GM23248 (cell line): Measurements from ENCODE around the gene C16orf92. TPM values are rescaled to one million over a fixed set of nuclear protein-coding genes. Genes with fewer than 3 reads are reported as not detected.

ENCODE experiments used
- DNase-seq: peaks from one replicate; pipeline ENCODE4 v3.0.0-alpha.2; 2015
- H2AFZ ChIP-seq: fragments of 200-600 bp; sonication (generic); 2 replicates; pipeline ENCODE4 v1.6.1; 2016; ENCODE audit warnings: antibody characterized with exemption
- H3F3A ChIP-seq: fragments of 200-600 bp; sonication (generic); 2 replicates; pipeline ENCODE4 v1.6.1; 2016; ENCODE audit warnings: mild to moderate bottlenecking, antibody characterized with exemption, mixed run types; ENCODE audit not compliant: insufficient read depth
- H3K27ac ChIP-seq: fragments of 200-600 bp; sonication (generic); 2 replicates; pipeline ENCODE4 v1.5.1; 2016; ENCODE audit warnings: mild to moderate bottlenecking
- H3K27me3 ChIP-seq: fragments of 200-600 bp; sonication (generic); replicated peaks from 2 replicates; pipeline ENCODE4 v1.6.1; 2016; ENCODE audit warnings: mild to moderate bottlenecking; ENCODE audit not compliant: insufficient read depth
- H3K36me3 ChIP-seq: fragments of 200-600 bp; sonication (generic); 2 replicates; pipeline ENCODE4 v1.6.1; 2016; ENCODE audit warnings: low read depth, mild to moderate bottlenecking
- H3K4me1 ChIP-seq: fragments of 200-600 bp; sonication (generic); 2 replicates; pipeline ENCODE4 v1.6.1; 2016; ENCODE audit warnings: mild to moderate bottlenecking; ENCODE audit not compliant: insufficient read depth
- H3K4me2 ChIP-seq: fragments of 200-600 bp; sonication (generic); one replicate; pipeline ENCODE4 v1.6.1; 2016; ENCODE audit warnings: mild to moderate bottlenecking; ENCODE audit not compliant: unreplicated experiment
- H3K4me3 ChIP-seq: fragments of 200-600 bp; sonication (generic); 2 replicates; pipeline ENCODE4 v1.5.1; 2016; ENCODE audit warnings: mild to moderate bottlenecking
- H3K79me2 ChIP-seq: fragments of 200-600 bp; sonication (generic); 2 replicates; pipeline ENCODE4 v1.6.1; 2016; ENCODE audit warnings: mild to moderate bottlenecking; ENCODE audit not compliant: insufficient read depth
- H3K9ac ChIP-seq: fragments of 200-600 bp; sonication (generic); 2 replicates; pipeline ENCODE4 v1.6.1; 2016; ENCODE audit warnings: mild to moderate bottlenecking
- H3K9me2 ChIP-seq: fragments of 200-600 bp; sonication (generic); 2 replicates; pipeline ENCODE4 v1.6.1; 2016; ENCODE audit warnings: mixed run types, mild to moderate bottlenecking, moderate library complexity; ENCODE audit not compliant: insufficient read depth
- H3K9me3 ChIP-seq: fragments of 200-600 bp; sonication (generic); one replicate; pipeline ENCODE4 v1.6.1; 2017; ENCODE audit warnings: low read depth
- H4K20me1 ChIP-seq: fragments of 200-600 bp; sonication (generic); 2 replicates; pipeline ENCODE4 v1.6.0; 2016; ENCODE audit not compliant: insufficient read depth
- EZH2 ChIP-seq: fragments of 200-600 bp; sonication (generic); IDR thresholded peaks from 2 replicates; pipeline ENCODE4 v1.6.1; 2018; ENCODE audit warnings: antibody characterized with exemption, mild to moderate bottlenecking; ENCODE audit not compliant: insufficient read depth, poor library complexity, severe bottlenecking
- EZH2phosphoT487 ChIP-seq: fragments of 200-600 bp; sonication (generic); IDR thresholded peaks from 2 replicates; pipeline ENCODE4 v1.6.1; 2018; ENCODE audit warnings: antibody characterized with exemption, moderate library complexity, mild to moderate bottlenecking, low read depth; ENCODE audit not compliant: insufficient read depth
- WGBS, 2 experiments: methylation state at CpG; one replicate each; pipeline ENCODE4 v1.1.6; 2015 to 2017; ENCODE audit warnings: low lambda C conversion rate in 2 of 2, low coverage in 1 of 2; ENCODE audit errors: missing lambda C conversion rate in 2 of 2; 5-methylcytosine and 5-hydroxymethylcytosine counted together
- in situ Hi-C: fragments of 300-500 bp; cut with MboI; formaldehyde crosslinking; loops from 2 replicates; pipeline ENCODE4 v1.15.0; 2020
- polyA plus RNA-seq: library from polyadenylated mRNA; unstranded; fragments of >200 nt; fragmentation: Nextera tagmentation; extraction: Ambion mirVana; gene quantifications from 2 replicates; pipeline ENCODE4 v1.2.1, GENCODE V29; 2016
- total RNA-seq: library from RNA; depleted of rRNA; stranded (reverse); fragments of >200 nt; shearing (Covaris generic); gene quantifications from 2 replicates; pipeline ENCODE4 v1.2.3, GENCODE V29; 2014

The C16orf92 gene
- total and polyA plus RNA-seq, 2 experiments from 2014 or later: not detected

- in situ Hi-C loops: loop anchor here (10.0 kb wide), 2 partner anchors 50 to 320 kb away; partner anchors contain the start of gene TAOK2
- H3F3A ChIP-seq: no peaks in the 10 kb centered on the region
- no peaks in the 10 kb centered on the region for H3K36me3 ChIP-seq
- no peaks in the 10 kb centered on the region for H3K9me3 ChIP-seq
- TF ChIP-seq EZH2 (no peak), EZH2phosphoT487 (no peak)
- H3K9me2 ChIP-seq: no peaks in the 10 kb centered on the region
- peaks cover 29% of the 10 kb centered on the region for H3K27me3 ChIP-seq
- no peak overlapping the region for H3K4me2 ChIP-seq
- H2AFZ ChIP-seq: no peak overlapping the region
- no peaks in the 10 kb centered on the region for H3K4me1 ChIP-seq
- H3K9ac ChIP-seq: no peak overlapping the region
- H3K4me3 ChIP-seq: no peak overlapping the region
- no peak overlapping the region for H3K27ac ChIP-seq
- no peaks in the 10 kb centered on the region for H4K20me1 ChIP-seq
- 52% methylated on average over 13 to 19 of the region's 20 CpGs for WGBS, 2 experiments
- no peaks in the 10 kb centered on the region for H3K79me2 ChIP-seq
- DNase-seq: no peak
These were observed 2.2 kb downstream of the C16orf92 start for GRCh38 chr16:30025156-30025555.

GRCh38 chr16:30025574-30025973 is 2.6 kb downstream of the C16orf92 start:
- DNase-seq: no peak
- H3K9me2 ChIP-seq: no peaks in the 10 kb centered on the region
- no peaks in the 10 kb centered on the region for H3K79me2 ChIP-seq
- in situ Hi-C loops: loop anchor here (10.0 kb wide), 2 partner anchors 51 to 321 kb away; partner anchors contain the start of gene TAOK2
- H2AFZ ChIP-seq: no peak overlapping the region
- TF ChIP-seq EZH2phosphoT487 (no peak), EZH2 (no peak)
- H3K9ac ChIP-seq: no peak overlapping the region
- H3K27ac ChIP-seq: no peak overlapping the region
- H4K20me1 ChIP-seq: no peaks in the 10 kb centered on the region
- no peaks in the 10 kb centered on the region for H3K4me1 ChIP-seq
- H3K36me3 ChIP-seq: no peaks in the 10 kb centered on the region
- peaks cover 32% of the 10 kb centered on the region for H3K27me3 ChIP-seq
- WGBS, 2 experiments: 33 to 45% methylated on average over 7 of the region's 7 CpGs
- H3F3A ChIP-seq: no peaks in the 10 kb centered on the region
- no peaks in the 10 kb centered on the region for H3K9me3 ChIP-seq
- H3K4me2 ChIP-seq: no peak overlapping the region
- H3K4me3 ChIP-seq: no peak overlapping the region

- H3K36me3 ChIP-seq: no peaks in the 10 kb centered on the region
- 73 to 78% methylated on average over 15 to 18 of the region's 18 CpGs for WGBS, 2 experiments
- no peaks in the 10 kb centered on the region for H3K9me2 ChIP-seq
- H2AFZ ChIP-seq: no peak overlapping the region
- TF ChIP-seq EZH2 (no peak), EZH2phosphoT487 (no peak)
- H3K4me3 ChIP-seq: no peak overlapping the region
- no peak overlapping the region for H3K9ac ChIP-seq
- H3K9me3 ChIP-seq: no peaks in the 10 kb centered on the region
- no peaks in the 10 kb centered on the region for H3F3A ChIP-seq
- no peaks in the 10 kb centered on the region for H3K79me2 ChIP-seq
- in situ Hi-C loops: loop anchor here (10.0 kb wide), 2 partner anchors 52 to 322 kb away; partner anchors contain the start of gene TAOK2
- peaks cover 37% of the 10 kb centered on the region for H3K27me3 ChIP-seq
- no peak overlapping the region for H3K4me2 ChIP-seq
- H3K4me1 ChIP-seq: no peaks in the 10 kb centered on the region
- DNase-seq: no peak
- H4K20me1 ChIP-seq: no peaks in the 10 kb centered on the region
- no peak overlapping the region for H3K27ac ChIP-seq
These were observed 3.5 kb downstream of the C16orf92 start for GRCh38 chr16:30026449-30026848.

GRCh38 chr16:30027588-30028437 is 4.8 kb downstream of the C16orf92 start:
- Histone ChIP-seq H3F3A (no peaks in the 10 kb centered on the region), H3K4me2 (no peak overlapping the region), H3K27ac (no peak overlapping the region), H2AFZ (no peak overlapping the region), H3K9me2 (no peaks in the 10 kb centered on the region), H3K4me1 (no peaks in the 10 kb centered on the region), H3K79me2 (no peaks in the 10 kb centered on the region), H3K9me3 (no peaks in the 10 kb centered on the region), H3K9ac (no peak overlapping the region), H4K20me1 (no peaks in the 10 kb centered on the region), H3K36me3 (no peaks in the 10 kb centered on the region), H3K27me3 (peaks cover 44% of the 10 kb centered on the region), H3K4me3 (no peak overlapping the region)
- TF ChIP-seq EZH2phosphoT487 (no peak), EZH2 (no peak)
- in situ Hi-C loops: loop anchor here (10.0 kb wide), 2 partner anchors 53 to 323 kb away; partner anchors contain the start of gene TAOK2
- DNase-seq: no peak
- WGBS, 2 experiments: 17 to 20% methylated on average over 12 to 13 of the region's 13 CpGs
